Smooth muscle cell (in vitro differentiated cells): ENCODE data around the gene SYNGR2. TPM values are rescaled to one million over a fixed set of nuclear protein-coding genes. Genes with fewer than 3 reads are reported as not detected.

Experiments used
- DNase-seq: peaks from one replicate; lab custom pipeline; 2025; ENCODE audit not compliant: unreplicated experiment; lab: John Stamatoyannopoulos, UW
- H2AFZ ChIP-seq: fragments of 200-600 bp; sonication (generic); 2 replicates; pipeline ENCODE4 v1.6.0; 2016; ENCODE audit warnings: antibody characterized with exemption, low read depth, mild to moderate bottlenecking
- H3F3A ChIP-seq: fragments of 200-600 bp; sonication (generic); 2 replicates; pipeline ENCODE4 v1.6.0; 2017; ENCODE audit warnings: antibody characterized with exemption, low read depth
- H3K27ac ChIP-seq: fragments of 200-600 bp; sonication (generic); 2 replicates; pipeline ENCODE4 v1.5.1; 2016; ENCODE audit warnings: low read depth, mild to moderate bottlenecking
- H3K27me3 ChIP-seq: fragments of 200-600 bp; sonication (generic); 2 replicates; pipeline ENCODE4 v1.6.1; 2016; ENCODE audit warnings: low read depth, mild to moderate bottlenecking
- H3K36me3 ChIP-seq: fragments of 200-600 bp; sonication (generic); 2 replicates; pipeline ENCODE4 v1.5.1; 2016; ENCODE audit warnings: low read depth
- H3K4me1 ChIP-seq: fragments of 200-600 bp; sonication (generic); 2 replicates; pipeline ENCODE4 v1.5.1; 2016; ENCODE audit warnings: low read depth
- H3K4me2 ChIP-seq: fragments of 200-600 bp; sonication (generic); 2 replicates; pipeline ENCODE4 v1.6.0; 2016; ENCODE audit warnings: mild to moderate bottlenecking
- H3K4me3 ChIP-seq: fragments of 200-600 bp; sonication (generic); 2 replicates; pipeline ENCODE4 v1.5.1; 2016; ENCODE audit warnings: mild to moderate bottlenecking
- H3K79me2 ChIP-seq: fragments of 200-600 bp; sonication (generic); 2 replicates; pipeline ENCODE4 v1.6.0; 2016; ENCODE audit warnings: low read depth, mild to moderate bottlenecking
- H3K9ac ChIP-seq: fragments of 200-600 bp; sonication (generic); 2 replicates; pipeline ENCODE4 v1.6.0; 2016; ENCODE audit warnings: low read depth
- H3K9me3 ChIP-seq: fragments of 200-600 bp; sonication (generic); replicated peaks from 2 replicates; pipeline ENCODE4 v1.5.1; 2016; ENCODE audit warnings: low read depth
- H4K20me1 ChIP-seq: fragments of 200-600 bp; sonication (generic); 2 replicates; pipeline ENCODE4 v1.6.0; 2016; ENCODE audit warnings: low read depth
- CTCF ChIP-seq: fragments of 200-600 bp; sonication (generic); IDR thresholded peaks from 2 replicates; pipeline ENCODE4 v1.5.1; 2017; ENCODE audit warnings: borderline replicate concordance, mild to moderate bottlenecking, antibody characterized with exemption; ENCODE audit not compliant: insufficient read depth, poor library complexity, severe bottlenecking
- WGBS: methylation state at CpG from one replicate; pipeline ENCODE4 v1.1.7; 2016; ENCODE audit warnings: low lambda C conversion rate; 5-methylcytosine and 5-hydroxymethylcytosine counted together
- polyA plus RNA-seq: library from polyadenylated mRNA; unstranded; fragments of >200 nt; fragmentation: Nextera tagmentation; extraction: Ambion mirVana; gene quantifications from 2 replicates; pipeline ENCODE4 v1.2.1, GENCODE V29; 2016
- total RNA-seq: library from RNA; depleted of rRNA; stranded (reverse); fragments of >200 nt; gene quantifications from 2 replicates; pipeline ENCODE4 v1.2.3, GENCODE V29; 2014

SYNGR2 gene
- total and polyA plus RNA-seq, 2 experiments from 2014 or later, result 46.1 to 64.7 TPM

DNA sequence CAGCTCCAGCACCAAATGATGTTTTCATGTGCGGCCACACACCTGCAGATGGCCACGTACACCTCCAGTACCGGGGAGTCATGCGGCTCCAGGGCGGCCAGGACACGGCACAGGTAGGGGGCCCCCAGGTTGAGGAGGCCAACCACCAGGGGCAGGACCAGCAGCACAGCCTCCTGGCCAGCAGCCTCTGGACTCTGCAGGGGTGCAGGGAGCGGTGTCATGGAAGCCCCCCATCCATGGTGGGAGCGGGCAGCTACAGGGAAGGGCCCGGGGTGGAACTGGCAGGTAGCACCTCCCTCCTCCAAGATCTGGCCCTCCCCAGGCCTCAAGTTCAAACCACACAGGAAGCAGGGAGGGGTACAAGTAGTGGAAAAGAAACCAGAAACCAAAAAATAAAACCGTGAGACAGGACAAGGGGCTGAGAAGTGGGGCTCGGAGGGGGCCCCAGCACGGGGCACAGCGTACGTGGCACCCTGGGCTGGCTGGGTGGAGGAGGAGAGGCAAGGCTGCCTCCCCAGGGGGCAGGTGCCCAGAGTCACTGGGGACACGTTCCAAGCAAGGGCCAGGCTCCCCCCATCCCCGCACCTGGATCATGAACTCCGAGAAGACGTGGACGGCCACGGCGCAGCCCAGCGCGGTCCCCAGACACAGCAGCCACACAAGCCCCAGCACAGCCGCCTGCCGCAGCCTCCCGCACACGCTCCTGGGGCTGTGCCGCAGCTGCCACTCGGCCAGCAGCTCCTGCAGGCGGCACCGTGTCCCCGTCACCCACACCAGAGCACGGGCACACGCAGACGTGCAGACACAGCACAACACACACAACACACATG is 47.2 kb upstream of the SYNGR2 start:
- no peaks in the 10 kb centered on the region for H3K9me3 ChIP-seq
- no peaks in the 10 kb centered on the region for H3K79me2 ChIP-seq
- H3K4me3 ChIP-seq, result no peak overlapping the region
- no peaks in the 10 kb centered on the region for H3K36me3 ChIP-seq
- DNase-seq, result no peak
- H2AFZ ChIP-seq, result no peak overlapping the region
- H3F3A ChIP-seq, result no peaks in the 10 kb centered on the region
- TF ChIP-seq CTCF, result no peak
- 96% methylated on average over 35 of the region's 35 CpGs for WGBS
- H3K27ac ChIP-seq, result no peak overlapping the region
- no peaks in the 10 kb centered on the region for H3K4me1 ChIP-seq
- H3K4me2 ChIP-seq, result no peak overlapping the region
- H4K20me1 ChIP-seq, result no peaks in the 10 kb centered on the region
- H3K9ac ChIP-seq, result no peak overlapping the region
- no peaks in the 10 kb centered on the region for H3K27me3 ChIP-seq

DNA sequence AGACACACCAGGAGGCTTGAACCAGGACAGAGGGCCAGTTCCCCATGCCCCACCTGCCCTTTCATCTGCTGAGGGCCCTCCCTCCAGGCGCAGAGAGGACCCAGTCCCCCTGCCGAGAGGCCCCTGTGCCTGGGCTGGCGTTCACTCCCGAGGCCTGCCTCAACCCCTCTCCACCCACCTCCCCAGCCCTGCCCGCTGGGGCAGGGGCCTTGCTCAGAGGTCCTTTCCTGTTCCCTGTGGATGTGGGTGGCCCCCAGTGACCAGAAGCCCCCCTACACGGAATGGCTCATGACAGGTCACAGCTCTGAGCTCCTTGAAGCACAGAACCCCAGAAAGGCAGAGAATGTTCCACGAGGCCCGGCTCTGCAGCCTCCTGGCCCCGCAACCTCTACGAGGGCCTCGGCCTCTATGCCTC is 46.6 kb upstream of the SYNGR2 start:
- Histone ChIP-seq H3K4me2 (no peak overlapping the region), H3K9ac (no peak overlapping the region), H3K4me1 (no peaks in the 10 kb centered on the region), H3K27ac (no peak overlapping the region), H4K20me1 (no peaks in the 10 kb centered on the region), H3K4me3 (no peak overlapping the region), H3F3A (no peaks in the 10 kb centered on the region), H3K79me2 (no peaks in the 10 kb centered on the region), H3K9me3 (no peaks in the 10 kb centered on the region), H3K27me3 (no peaks in the 10 kb centered on the region), H2AFZ (no peak overlapping the region), H3K36me3 (no peaks in the 10 kb centered on the region)
- WGBS, result 93% methylated on average over 9 of the region's 11 CpGs
- TF ChIP-seq CTCF, result no peak
- DNase-seq, result no peak

GRCh38 chr17:78122216-78122930 is 46.0 kb upstream of the SYNGR2 start:
- no peaks in the 10 kb centered on the region for H3K27me3 ChIP-seq
- 92% methylated on average over 23 of the region's 23 CpGs for WGBS
- H3K36me3 ChIP-seq, result no peaks in the 10 kb centered on the region
- no peak for TF ChIP-seq CTCF
- no peak overlapping the region for H3K4me2 ChIP-seq
- peaks cover 3% of the 10 kb centered on the region for H3K4me1 ChIP-seq
- H3K27ac ChIP-seq, result no peak overlapping the region
- no peak for DNase-seq
- H3K79me2 ChIP-seq, result no peaks in the 10 kb centered on the region
- no peak overlapping the region for H3K9ac ChIP-seq
- no peak overlapping the region for H2AFZ ChIP-seq
- H4K20me1 ChIP-seq, result no peaks in the 10 kb centered on the region
- no peaks in the 10 kb centered on the region for H3F3A ChIP-seq
- no peak overlapping the region for H3K4me3 ChIP-seq
- H3K9me3 ChIP-seq, result no peaks in the 10 kb centered on the region

DNA sequence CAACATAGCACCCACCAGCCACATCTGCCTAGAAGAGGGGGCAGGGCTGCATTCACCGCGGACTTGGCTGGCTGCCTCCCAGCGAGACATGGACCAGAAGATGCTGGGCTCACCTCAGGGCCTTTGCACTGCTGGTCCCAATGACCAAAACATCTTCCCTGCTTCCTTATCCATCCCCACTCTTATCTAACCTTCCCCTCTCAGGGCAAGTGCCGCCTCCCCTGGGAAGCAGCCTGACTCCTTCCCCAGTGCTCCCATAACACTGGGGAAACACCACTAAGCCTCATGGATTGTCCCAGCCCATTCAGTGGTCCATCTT is 45.5 kb upstream of the SYNGR2 start:
- Histone ChIP-seq H3K9ac (no peak overlapping the region), H3K36me3 (no peaks in the 10 kb centered on the region), H2AFZ (no peak overlapping the region), H3K27ac (no peak overlapping the region), H3K4me1 (peaks cover 8% of the 10 kb centered on the region), H3K27me3 (no peaks in the 10 kb centered on the region), H3K79me2 (no peaks in the 10 kb centered on the region), H3K4me3 (no peak overlapping the region), H3K4me2 (no peak overlapping the region), H4K20me1 (no peaks in the 10 kb centered on the region), H3K9me3 (no peaks in the 10 kb centered on the region), H3F3A (no peaks in the 10 kb centered on the region)
- WGBS, result 86% methylated on average over 4 of the region's 4 CpGs
- no peak for DNase-seq
- no peak for TF ChIP-seq CTCF
